ENCODE results near the gene GHDC. TPM values are rescaled to one million over a fixed set of nuclear protein-coding genes. Genes with fewer than 3 reads are reported as not detected.

The GHDC gene
- total RNA-seq, 4 donors from 2014 or later, result 20.3 to 31.3 (median 22.0) TPM

- intact Hi-C loops (cut with DNase I), result no loop called here
- no peaks in the 10 kb centered on the region for H3K27me3 ChIP-seq
- no peak overlapping the region for H3K4me3 ChIP-seq
- no peak for DNase-seq (ENCODE audit: extremely low spot score)
- TF ChIP-seq POLR2AphosphoS5 (IDR thresholded peaks at IDR 0.05), result no peak
- no peak for TF ChIP-seq EP300 (IDR thresholded peaks at IDR 0.05)
- TF ChIP-seq CTCF (IDR thresholded peaks at IDR 0.05), result no peak
- no peak for TF ChIP-seq POLR2A (IDR thresholded peaks at IDR 0.05; ENCODE audit: low read depth)
- H3K27ac ChIP-seq (replicated peaks in 1 of 4), result no peak overlapping the region
- 38% methylated on average over 4 of the region's 11 CpGs for WGBS
- no peaks in the 10 kb centered on the region for H3K36me3 ChIP-seq
- no peaks in the 10 kb centered on the region for H3K9me3 ChIP-seq
- H3K4me1 ChIP-seq, result no peaks in the 10 kb centered on the region
Observed at GRCh38 chr17:42171831-42172230, 22.5 kb downstream of the GHDC start.

- Histone ChIP-seq H3K4me3 (no peak overlapping the region), H3K36me3 (no peaks in the 10 kb centered on the region), H3K27ac (replicated peaks in 1 of 4) (no peak overlapping the region), H3K27me3 (no peaks in the 10 kb centered on the region), H3K9me3 (no peaks in the 10 kb centered on the region), H3K4me1 (no peaks in the 10 kb centered on the region)
- TF ChIP-seq EP300 (IDR thresholded peaks at IDR 0.05), result no peak
- TF ChIP-seq POLR2A (IDR thresholded peaks at IDR 0.05; ENCODE audit: low read depth), result no peak
- TF ChIP-seq CTCF (IDR thresholded peaks at IDR 0.05), result no peak
- TF ChIP-seq POLR2AphosphoS5 (IDR thresholded peaks at IDR 0.05), result no peak
- 97% methylated on average over 28 of the region's 29 CpGs for WGBS
- DNase-seq (ENCODE audit: extremely low spot score), result no peak
- intact Hi-C loops (cut with DNase I), result no loop called here
Observed at GRCh38 chr17:42169351-42169750, 24.9 kb downstream of the GHDC start.

GRCh38 chr17:42167807-42168206 lies 26.5 kb downstream of the GHDC start:
- intact Hi-C loops (cut with DNase I), result no loop called here
- TF ChIP-seq POLR2AphosphoS5 (IDR thresholded peaks at IDR 0.05) (no peak), CTCF (IDR thresholded peaks at IDR 0.05) (no peak), POLR2A (IDR thresholded peaks at IDR 0.05; ENCODE audit: low read depth) (no peak), EP300 (IDR thresholded peaks at IDR 0.05) (no peak)
- WGBS, result 94% methylated on average over 8 of the region's 8 CpGs
- no peaks in the 10 kb centered on the region for H3K36me3 ChIP-seq
- no peak overlapping the region for H3K27ac ChIP-seq (replicated peaks in 1 of 4)
- H3K4me1 ChIP-seq, result no peaks in the 10 kb centered on the region
- H3K4me3 ChIP-seq, result no peak overlapping the region
- H3K27me3 ChIP-seq, result peaks cover 0 to 6% (median 0%) of the 10 kb centered on the region in 4 donors
- DNase-seq (ENCODE audit: extremely low spot score), result no peak
- H3K9me3 ChIP-seq, result no peaks in the 10 kb centered on the region

GRCh38 chr17:42166196-42166763 lies 28.0 kb downstream of the GHDC start:
- WGBS, result 88% methylated on average over 16 of the region's 19 CpGs

More at GRCh38 chr17:42166196-42166763, 28.0 kb downstream of the GHDC start:
- H3K27me3 ChIP-seq, result peaks cover 0 to 6% (median 0%) of the 10 kb centered on the region in 4 donors
- TF ChIP-seq CTCF (IDR thresholded peaks at IDR 0.05) (no peak), POLR2A (IDR thresholded peaks at IDR 0.05; ENCODE audit: low read depth) (no peak), EP300 (IDR thresholded peaks at IDR 0.05) (no peak), POLR2AphosphoS5 (IDR thresholded peaks at IDR 0.05) (no peak)
- no peak overlapping the region for H3K27ac ChIP-seq (replicated peaks in 1 of 4)
- H3K4me3 ChIP-seq, result no peak overlapping the region
- H3K36me3 ChIP-seq, result no peaks in the 10 kb centered on the region
- intact Hi-C loops (cut with DNase I), result no loop called here
- H3K9me3 ChIP-seq, result no peaks in the 10 kb centered on the region
- no peak for DNase-seq (ENCODE audit: extremely low spot score)
- H3K4me1 ChIP-seq, result no peaks in the 10 kb centered on the region

All from esophagus muscularis mucosa (tissue), 4 donors.